HG03575 (cell line): ENCODE data around the gene GNG4.
"Not testable (repeated sequence)": the region's sequence is repeated elsewhere in the genome, so short reads cannot be mapped to it uniquely, and the experiment has no call there.

Experiments
- ATAC-seq: cut with Tn5 transposase; IDR thresholded peaks from one replicate; pipeline ENCODE4 v1.9.1; 2021; ENCODE audit not compliant: unreplicated experiment, insufficient number of reproducible peaks, low FRiP score; ENCODE audit errors: extremely low read depth

Gene GNG4

GRCh38 chr1:235632506-235633401 is 16.8 kb downstream of the GNG4 start:
- no peak for ATAC-seq

GRCh38 chr1:235631816-235632215 is 17.8 kb downstream of the GNG4 start:
- no peak for ATAC-seq

GRCh38 chr1:235628316-235629005 is 21.1 kb downstream of the GNG4 start:
- ATAC-seq = no peak

- ATAC-seq = no peak
These were observed 23.8 kb downstream of the GNG4 start for GRCh38 chr1:235625831-235626230.

- no peak for ATAC-seq
These were observed 24.2 kb downstream of the GNG4 start for GRCh38 chr1:235625340-235625739.

- no peak for ATAC-seq
These were observed 24.8 kb downstream of the GNG4 start for GRCh38 chr1:235624721-235625333.

- ATAC-seq = no peak
These were observed 26.4 kb downstream of the GNG4 start for GRCh38 chr1:235622936-235623779.

GRCh38 chr1:235619149-235619548 is 30.4 kb downstream of the GNG4 start:
- ATAC-seq = not testable (repeated sequence)

GRCh38 chr1:235617808-235618207 is 31.8 kb downstream of the GNG4 start:
- no peak for ATAC-seq

- ATAC-seq = no peak
These were observed 32.4 kb downstream of the GNG4 start for GRCh38 chr1:235617140-235617539.

- ATAC-seq = no peak
These were observed 35.1 kb downstream of the GNG4 start for GRCh38 chr1:235614442-235614954.

- no peak for ATAC-seq
These were observed 36.0 kb downstream of the GNG4 start for GRCh38 chr1:235613602-235614001.

GRCh38 chr1:235612761-235613160 is 36.8 kb downstream of the GNG4 start:
- no peak for ATAC-seq

- ATAC-seq = no peak
These were observed 39.4 kb downstream of the GNG4 start for GRCh38 chr1:235610157-235610556.

- ATAC-seq = no peak
These were observed 41.3 kb downstream of the GNG4 start for GRCh38 chr1:235608278-235608677.

- ATAC-seq = no peak
These were observed 42.3 kb downstream of the GNG4 start for GRCh38 chr1:235607284-235607683.

- ATAC-seq = no peak
These were observed 48.5 kb downstream of the GNG4 start for GRCh38 chr1:235601104-235601503.

GRCh38 chr1:235599536-235599935 is 50.0 kb downstream of the GNG4 start:
- no peak for ATAC-seq
